GM21360 (cell line): ENCODE data around the gene NRXN3.

Experiments
- ATAC-seq: cut with Tn5 transposase; IDR thresholded peaks from one replicate; pipeline ENCODE4 v1.9.1; 2021; ENCODE audit warnings: mild to moderate bottlenecking, moderate library complexity; ENCODE audit not compliant: unreplicated experiment

Gene NRXN3

GRCh38 chr14:78172428-78172827 is 2.3 kb downstream of the NRXN3 start:
- ATAC-seq: no peak

GRCh38 chr14:78173346-78174035 is 3.3 kb downstream of the NRXN3 start:
- no peak for ATAC-seq

GRCh38 chr14:78175412-78175811 is 5.2 kb downstream of the NRXN3 start:
- ATAC-seq: no peak

GRCh38 chr14:78178071-78178470 is 7.9 kb downstream of the NRXN3 start:
- no peak for ATAC-seq

GRCh38 chr14:78178971-78179370 is 8.8 kb downstream of the NRXN3 start:
- ATAC-seq: no peak

GRCh38 chr14:78181270-78181669 is 11.1 kb downstream of the NRXN3 start:
- no peak for ATAC-seq

GRCh38 chr14:78182722-78183121 is 12.5 kb downstream of the NRXN3 start:
- no peak for ATAC-seq

- ATAC-seq: no peak
These were observed 14.0 kb downstream of the NRXN3 start for GRCh38 chr14:78184157-78184556.

GRCh38 chr14:78186277-78186676 is 16.1 kb downstream of the NRXN3 start:
- ATAC-seq: no peak

- ATAC-seq: no peak
These were observed 18.7 kb downstream of the NRXN3 start for GRCh38 chr14:78188882-78189281.

GRCh38 chr14:78195431-78195830 is 25.3 kb downstream of the NRXN3 start:
- ATAC-seq: no peak

GRCh38 chr14:78196323-78196722 is 26.1 kb downstream of the NRXN3 start:
- ATAC-seq: no peak

- ATAC-seq: no peak
These were observed 26.9 kb downstream of the NRXN3 start for GRCh38 chr14:78197051-78197450.

- ATAC-seq: no peak
These were observed 32.0 kb downstream of the NRXN3 start for GRCh38 chr14:78202163-78202562.

- ATAC-seq: no peak
These were observed 32.8 kb downstream of the NRXN3 start for GRCh38 chr14:78202976-78203375.

- ATAC-seq: no peak
These were observed 37.2 kb downstream of the NRXN3 start for GRCh38 chr14:78207414-78207813.

GRCh38 chr14:78220273-78220672 is 50.1 kb downstream of the NRXN3 start:
- ATAC-seq: no peak

- no peak for ATAC-seq
These were observed 52.6 kb downstream of the NRXN3 start for GRCh38 chr14:78222746-78223145.

GRCh38 chr14:78227248-78228077 is 57.3 kb downstream of the NRXN3 start:
- no peak for ATAC-seq

- no peak for ATAC-seq
These were observed 58.6 kb downstream of the NRXN3 start for GRCh38 chr14:78228702-78229327.

- ATAC-seq: no peak
These were observed 62.2 kb downstream of the NRXN3 start for GRCh38 chr14:78232231-78233000.
